Measurements from ENCODE around the gene CCDC92.

DNA sequence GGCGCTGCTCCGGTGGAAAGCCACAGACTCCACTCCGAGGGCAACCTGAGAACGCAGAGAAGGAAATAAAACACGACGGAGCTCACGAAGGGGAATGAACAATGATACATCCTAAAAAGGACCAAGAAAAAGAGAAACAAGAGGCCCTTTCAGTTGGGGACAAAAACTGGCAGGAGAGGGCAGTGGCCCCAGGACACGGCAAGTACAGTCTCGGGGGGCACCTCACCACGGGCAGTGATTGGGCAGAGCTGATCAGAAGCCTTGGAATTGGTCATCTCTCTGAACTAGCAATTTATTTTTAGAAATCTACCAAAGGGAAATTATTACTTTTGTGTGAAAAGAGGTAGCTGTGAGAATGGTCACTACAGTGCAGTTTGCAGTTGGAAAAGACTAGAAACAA is 27.9 kb downstream of the CCDC92 start:
- TF ChIP-seq EZH2 (IDR thresholded peaks at IDR 0.05; ENCODE audit: borderline replicate concordance) (no peak), CTCF (IDR thresholded peaks at IDR 0.05; ENCODE audit: poor library complexity) (no peak)

Data from hepatocyte (in vitro differentiated cells).